ENCODE measurements around the gene PPP1R8. TPM values are rescaled to one million over a fixed set of nuclear protein-coding genes. Genes with fewer than 3 reads are reported as not detected.
A peak's percentile ranks its signal among the peaks of the same experiment; 100 is the strongest.
"Not testable (repeated sequence)": the region's sequence is repeated elsewhere in the genome, so short reads cannot be mapped to it uniquely, and the experiment has no call there.

The PPP1R8 gene
- total and polyA plus RNA-seq, 2 experiments from 2014 or later, result 13.2 to 47.1 TPM

DNA sequence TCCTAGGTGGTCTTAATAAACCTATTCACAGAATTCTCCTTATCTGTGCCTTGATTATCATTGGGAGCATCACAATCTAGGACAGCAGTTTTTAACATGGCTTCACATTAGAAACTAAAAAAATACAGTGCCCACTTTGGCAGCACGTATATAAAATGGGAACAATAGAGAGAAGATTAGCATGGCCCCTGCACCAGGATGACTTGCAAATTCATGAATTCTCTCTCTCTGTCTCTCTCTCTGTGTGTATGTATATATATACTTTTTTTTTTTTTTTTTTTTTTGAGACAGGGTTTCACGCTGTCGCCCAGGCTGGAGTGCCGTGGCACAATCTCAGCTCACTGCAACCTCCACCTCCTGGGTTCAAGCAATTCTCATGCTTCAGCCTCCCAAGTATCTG, 6.2 kb upstream of the PPP1R8 start:
- no peak overlapping the region for H3K27ac ChIP-seq
- DNase-seq (ENCODE audit: low read depth in 1 of 2, low spot score in 1 of 2), result no peak
- no peaks in the 10 kb centered on the region for H3K9me3 ChIP-seq (ENCODE audit: low read depth)
- TF ChIP-seq CTCF (IDR thresholded peaks at IDR 0.05; ENCODE audit: low read depth, low read length), result no peak
- H3K4me1 ChIP-seq (ENCODE audit: low read depth), result no peaks in the 10 kb centered on the region
- no peak overlapping the region for H3K4me3 ChIP-seq
- peaks cover 11% of the 10 kb centered on the region for H3K36me3 ChIP-seq
- no peaks in the 10 kb centered on the region for H3K27me3 ChIP-seq

- H3K27me3 ChIP-seq; H3K4me3 ChIP-seq; H3K9me3 ChIP-seq (ENCODE audit: low read depth); DNase-seq (ENCODE audit: low read depth in 1 of 2, low spot score in 1 of 2); H3K4me1 ChIP-seq (ENCODE audit: low read depth); H3K36me3 ChIP-seq: not testable (repeated sequence)
- H3K27ac ChIP-seq, result peak overlapping the region; percentile 95
Observed at GRCh38 chr1:27829339-27829960, 1.1 kb upstream of the PPP1R8 start.

GRCh38 chr1:27831568-27832410, 1.2 kb downstream of the PPP1R8 start:
- Histone ChIP-seq H3K27ac (no peak overlapping the region), H3K9me3 (ENCODE audit: low read depth) (no peaks in the 10 kb centered on the region), H3K4me1 (ENCODE audit: low read depth) (peaks cover 7% of the 10 kb centered on the region), H3K4me3 (peak overlapping the region; percentile 71), H3K36me3 (peaks cover 9% of the 10 kb centered on the region), H3K27me3 (no peaks in the 10 kb centered on the region)
- TF ChIP-seq CTCF (IDR thresholded peaks at IDR 0.05; ENCODE audit: low read depth, low read length), result no peak
- DNase-seq (ENCODE audit: low read depth in 1 of 2, low spot score in 1 of 2), result peak in 1 of 2 donors; percentile 6

DNA sequence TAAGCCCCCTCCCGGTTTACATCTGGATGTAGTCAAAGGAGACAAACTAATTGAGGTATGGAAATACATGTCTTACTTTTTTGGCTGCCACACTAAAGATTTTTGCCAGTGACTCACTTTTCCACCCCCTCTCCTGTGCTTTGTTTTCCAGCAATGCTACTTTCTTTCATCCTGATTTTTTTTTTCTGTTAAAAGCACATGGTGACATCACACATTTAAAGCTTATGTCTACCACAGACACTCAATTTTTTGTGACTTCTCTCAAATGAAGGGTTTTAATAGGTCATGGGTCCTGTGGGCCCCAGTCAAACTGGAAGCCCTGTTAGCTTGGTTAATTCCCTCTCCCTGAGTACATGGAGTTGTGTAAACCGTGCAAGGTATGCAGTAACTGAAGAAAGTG, 2.2 kb downstream of the PPP1R8 start:
- Histone ChIP-seq H3K36me3 (peaks cover 9% of the 10 kb centered on the region), H3K4me3 (no peak overlapping the region), H3K27ac (no peak overlapping the region), H3K9me3 (ENCODE audit: low read depth) (no peaks in the 10 kb centered on the region), H3K27me3 (no peaks in the 10 kb centered on the region), H3K4me1 (ENCODE audit: low read depth) (peaks cover 7% of the 10 kb centered on the region)
- no peak for TF ChIP-seq CTCF (IDR thresholded peaks at IDR 0.05; ENCODE audit: low read depth, low read length)
- DNase-seq (ENCODE audit: low read depth in 1 of 2, low spot score in 1 of 2), result peak in 1 of 2 donors; percentile 47

- Histone ChIP-seq H3K4me3 (no peak overlapping the region), H3K36me3 (peaks cover 9% of the 10 kb centered on the region), H3K27me3 (no peaks in the 10 kb centered on the region), H3K9me3 (ENCODE audit: low read depth) (no peaks in the 10 kb centered on the region), H3K27ac (no peak overlapping the region), H3K4me1 (ENCODE audit: low read depth) (peaks cover 7% of the 10 kb centered on the region)
- DNase-seq (ENCODE audit: low read depth in 1 of 2, low spot score in 1 of 2), result no peak
- TF ChIP-seq CTCF (IDR thresholded peaks at IDR 0.05; ENCODE audit: low read depth, low read length), result no peak
Observed at GRCh38 chr1:27833470-27833869, 2.9 kb downstream of the PPP1R8 start.

- peaks cover 9% of the 10 kb centered on the region for H3K36me3 ChIP-seq
- H3K27ac ChIP-seq, result no peak overlapping the region
- H3K27me3 ChIP-seq, result no peaks in the 10 kb centered on the region
- no peak for DNase-seq (ENCODE audit: low read depth in 1 of 2, low spot score in 1 of 2)
- no peak overlapping the region for H3K4me3 ChIP-seq
- H3K4me1 ChIP-seq (ENCODE audit: low read depth), result peaks cover 7% of the 10 kb centered on the region
- TF ChIP-seq CTCF (IDR thresholded peaks at IDR 0.05; ENCODE audit: low read depth, low read length), result no peak
- H3K9me3 ChIP-seq (ENCODE audit: low read depth), result no peaks in the 10 kb centered on the region
Observed at GRCh38 chr1:27835046-27835445, 4.5 kb downstream of the PPP1R8 start.

All from cardiac muscle cell (in vitro differentiated cells and primary cell).